GM10266 (cell line): ENCODE data around the gene SPAG4.

Experiments used
- DNase-seq: peaks from one replicate; pipeline ENCODE4 v3.0.0; 2012; ENCODE audit errors: extremely low spot score
- CTCF ChIP-seq: IDR thresholded peaks from 2 replicates; pipeline ENCODE4 v1.5.1; 2012; ENCODE audit warnings: mild to moderate bottlenecking, low read depth; ENCODE audit not compliant: control insufficient read depth, insufficient read depth; ENCODE audit errors: missing control alignments

Gene SPAG4

DNA sequence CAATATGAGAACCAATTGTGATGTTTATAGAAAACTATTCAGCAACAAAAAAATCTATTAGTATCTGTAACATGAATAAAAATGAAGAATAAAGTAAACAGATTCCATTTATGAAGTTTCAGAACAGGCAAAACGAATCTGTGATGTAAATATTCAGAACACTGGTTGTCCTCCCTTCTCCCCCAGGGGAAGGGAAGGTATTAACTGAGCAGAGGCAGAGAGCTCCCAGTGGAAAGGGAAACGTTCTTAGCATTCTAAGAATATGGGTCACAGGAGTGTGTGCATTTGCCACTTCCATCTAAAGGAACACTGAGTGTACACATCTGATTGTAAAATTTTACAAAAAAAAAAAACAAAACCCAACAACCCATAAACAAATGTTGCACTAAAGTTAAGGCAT is 23.1 kb downstream of the SPAG4 start:
- no peak for TF ChIP-seq CTCF
- DNase-seq: no peak

GRCh38 chr20:35640724-35641123 is 25.1 kb downstream of the SPAG4 start:
- TF ChIP-seq CTCF: no peak
- DNase-seq: no peak

DNA sequence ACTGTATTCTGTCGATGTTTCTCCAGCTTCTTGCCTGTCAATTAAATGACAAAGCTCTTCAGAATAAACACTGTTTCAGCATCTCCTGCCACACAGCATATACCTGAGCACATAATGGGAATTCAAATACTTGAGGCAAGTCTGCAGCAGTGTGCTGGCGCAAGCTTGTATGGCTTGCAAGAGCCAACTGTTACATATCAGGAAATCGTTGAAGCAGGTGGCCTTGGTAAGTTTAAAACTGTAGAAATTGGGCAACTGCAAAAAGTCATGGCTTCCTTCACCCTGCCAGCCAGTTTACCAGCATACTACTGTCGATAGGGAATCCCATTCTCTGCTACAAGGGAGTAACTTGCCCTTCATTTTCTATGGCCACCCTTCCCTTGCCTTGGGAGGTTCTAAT is 26.1 kb downstream of the SPAG4 start:
- no peak for TF ChIP-seq CTCF
- no peak for DNase-seq

DNA sequence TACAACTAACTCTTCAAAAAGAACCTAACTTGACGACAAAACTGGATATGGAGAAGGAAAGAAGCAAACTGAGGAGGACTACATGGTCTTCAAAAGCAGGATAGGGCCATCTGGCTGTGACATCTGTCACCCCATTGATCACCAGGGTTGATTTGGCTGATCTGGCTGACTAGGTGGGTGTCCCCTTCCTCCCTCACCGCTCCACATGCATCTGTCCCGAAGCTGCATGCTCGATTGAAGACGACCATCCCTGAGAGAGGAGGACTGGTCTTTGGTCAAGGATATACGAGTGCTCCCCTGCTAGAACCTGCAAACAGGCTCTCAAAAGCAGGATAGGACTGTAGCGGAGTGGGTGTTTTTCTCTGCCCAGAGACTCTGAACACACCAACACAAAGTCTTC is 27.4 kb downstream of the SPAG4 start:
- TF ChIP-seq CTCF: no peak
- no peak for DNase-seq

GRCh38 chr20:35644806-35645205 is 29.2 kb downstream of the SPAG4 start:
- TF ChIP-seq CTCF: no peak

DNA sequence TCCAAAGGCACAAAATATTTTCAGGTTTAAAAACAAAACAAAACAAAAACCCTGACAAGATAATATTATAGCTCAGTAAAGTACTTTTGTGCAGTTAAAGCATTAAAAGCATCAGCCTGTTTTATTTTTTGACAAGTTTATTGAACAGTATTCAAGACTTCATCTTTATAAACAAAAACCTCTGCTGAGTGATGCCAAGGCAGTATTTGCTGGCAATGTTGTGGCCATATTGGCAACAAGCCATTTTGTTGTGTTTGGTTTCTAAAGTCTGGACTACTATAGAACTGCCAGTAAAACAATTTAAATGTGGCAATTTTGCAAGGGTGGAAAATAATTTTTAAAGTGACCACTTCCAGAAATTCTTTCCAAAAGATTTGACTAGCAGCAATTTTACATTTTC is 33.2 kb downstream of the SPAG4 start:
- DNase-seq: no peak
- TF ChIP-seq CTCF: no peak

More at GRCh38 chr20:35644806-35645205, 29.2 kb downstream of the SPAG4 start:
- no peak for DNase-seq

DNA sequence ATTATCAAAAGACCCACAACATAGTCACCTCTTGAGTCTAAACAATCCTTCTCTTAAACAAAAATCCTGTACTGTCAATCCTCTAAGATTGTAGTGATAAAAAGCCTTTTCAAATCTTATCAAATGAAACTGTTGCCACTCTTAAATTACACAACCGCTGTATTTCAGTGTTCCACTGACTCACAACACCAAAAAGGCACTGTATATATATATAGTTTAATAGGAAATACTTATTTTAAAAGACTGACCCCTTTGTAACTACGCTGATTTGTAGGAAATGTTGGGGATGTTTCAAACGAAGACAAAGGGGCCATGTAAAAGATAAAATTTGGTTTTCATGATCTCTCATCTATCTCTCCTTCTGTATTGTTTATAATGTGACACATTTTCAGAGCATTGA is 35.0 kb downstream of the SPAG4 start:
- TF ChIP-seq CTCF: no peak
- DNase-seq: no peak
